ENCODE data around the gene AHRR. TPM values are rescaled to one million over a fixed set of nuclear protein-coding genes. Genes with fewer than 3 reads are reported as not detected.

AHRR gene
- total and polyA plus RNA-seq, 4 donors = 2.8 to 5.5 (median 3.8) TPM

- 96% methylated on average over 3 of the region's 4 CpGs for WGBS (ENCODE audit: insufficient coverage)
- peaks cover 5% of the 10 kb centered on the region for H3K4me1 ChIP-seq (ENCODE audit: control insufficient read depth, insufficient read depth, low read length)
- H3K9me3 ChIP-seq (ENCODE audit: control insufficient read depth, insufficient read depth, low read length) = no peaks in the 10 kb centered on the region
- no peak for DNase-seq (ENCODE audit: low read depth in 4 of 6, low spot score in 6 of 6)
- H3K36me3 ChIP-seq (ENCODE audit: control insufficient read depth, insufficient read depth, low read length) = peaks cover 10% of the 10 kb centered on the region
- H3K27me3 ChIP-seq (ENCODE audit: control insufficient read depth, insufficient read depth, low read length) = no peaks in the 10 kb centered on the region
- H3K4me3 ChIP-seq (ENCODE audit: low read depth, low read length) = no peak overlapping the region
- H3K27ac ChIP-seq (ENCODE audit: low read depth, low read length) = no peak overlapping the region
Measured at GRCh38 chr5:351921-352245, 30.4 kb downstream of the AHRR start.

DNA sequence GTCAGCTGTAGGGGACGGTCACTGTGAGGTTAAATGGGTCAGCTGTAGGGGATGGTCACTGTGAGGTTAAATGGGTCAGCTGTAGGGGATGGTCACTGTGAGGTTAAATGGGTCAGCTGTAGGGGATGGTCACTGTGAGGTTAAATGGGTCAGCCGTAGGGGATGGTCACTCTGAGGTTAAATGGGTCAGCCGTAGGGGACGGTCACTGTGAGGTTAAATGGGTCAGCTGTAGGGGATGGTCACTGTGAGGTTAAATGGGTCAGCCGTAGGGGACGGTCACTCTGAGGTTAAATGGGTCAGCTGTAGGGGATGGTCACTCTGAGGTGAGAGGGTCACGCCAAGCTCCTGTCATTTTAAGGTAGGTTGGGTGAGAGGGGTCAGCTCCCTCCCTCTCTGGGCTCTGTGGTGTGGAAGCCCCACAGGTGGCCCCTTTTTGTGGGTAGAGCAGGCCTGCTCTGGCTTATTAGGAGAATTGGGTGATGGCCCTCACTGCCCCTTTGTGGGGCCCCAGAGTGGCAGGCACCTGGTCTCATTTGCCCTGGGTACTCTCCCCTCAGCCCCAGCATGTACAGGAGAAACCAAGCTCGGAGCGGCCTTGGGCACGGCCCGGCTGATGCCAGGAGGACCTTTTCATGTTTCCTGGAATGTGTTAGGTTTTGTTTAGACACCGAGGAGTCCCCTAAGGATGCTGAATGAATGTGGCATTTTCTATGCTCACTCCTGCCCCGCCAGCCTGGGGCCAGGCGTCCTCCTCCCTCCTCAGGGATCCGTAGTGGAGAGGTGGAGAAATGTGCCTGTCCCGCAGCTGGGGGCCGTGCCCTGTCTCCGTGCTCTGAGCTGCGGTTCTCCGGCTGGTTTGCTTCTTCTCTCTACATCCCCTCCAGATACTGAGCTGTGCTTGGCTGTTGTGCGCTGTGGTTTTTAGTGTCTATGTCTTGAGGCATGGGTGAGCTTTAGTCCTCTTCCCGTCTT is 31.4 kb downstream of the AHRR start:
- Histone ChIP-seq H3K27ac (ENCODE audit: low read depth, low read length) (no peak overlapping the region), H3K9me3 (ENCODE audit: control insufficient read depth, insufficient read depth, low read length) (no peaks in the 10 kb centered on the region), H3K4me1 (ENCODE audit: control insufficient read depth, insufficient read depth, low read length) (peaks cover under 1% of the 10 kb centered on the region), H3K4me3 (ENCODE audit: low read depth, low read length) (no peak overlapping the region), H3K27me3 (ENCODE audit: control insufficient read depth, insufficient read depth, low read length) (no peaks in the 10 kb centered on the region), H3K36me3 (ENCODE audit: control insufficient read depth, insufficient read depth, low read length) (peaks cover 10% of the 10 kb centered on the region)
- DNase-seq (ENCODE audit: low read depth in 4 of 6, low spot score in 6 of 6) = no peak
- WGBS (ENCODE audit: insufficient coverage) = 66% methylated on average over 9 of the region's 22 CpGs

- Histone ChIP-seq H3K4me1 (ENCODE audit: control insufficient read depth, insufficient read depth, low read length) (no peaks in the 10 kb centered on the region), H3K9me3 (ENCODE audit: control insufficient read depth, insufficient read depth, low read length) (no peaks in the 10 kb centered on the region), H3K27me3 (ENCODE audit: control insufficient read depth, insufficient read depth, low read length) (no peaks in the 10 kb centered on the region), H3K4me3 (ENCODE audit: low read depth, low read length) (no peak overlapping the region), H3K27ac (ENCODE audit: low read depth, low read length) (no peak overlapping the region), H3K36me3 (ENCODE audit: control insufficient read depth, insufficient read depth, low read length) (peaks cover 10% of the 10 kb centered on the region)
- DNase-seq (ENCODE audit: low read depth in 4 of 6, low spot score in 6 of 6) = no peak
- WGBS (ENCODE audit: insufficient coverage) = 90% methylated on average over 29 of the region's 30 CpGs
Measured at GRCh38 chr5:353612-354580, 32.4 kb downstream of the AHRR start.

DNA sequence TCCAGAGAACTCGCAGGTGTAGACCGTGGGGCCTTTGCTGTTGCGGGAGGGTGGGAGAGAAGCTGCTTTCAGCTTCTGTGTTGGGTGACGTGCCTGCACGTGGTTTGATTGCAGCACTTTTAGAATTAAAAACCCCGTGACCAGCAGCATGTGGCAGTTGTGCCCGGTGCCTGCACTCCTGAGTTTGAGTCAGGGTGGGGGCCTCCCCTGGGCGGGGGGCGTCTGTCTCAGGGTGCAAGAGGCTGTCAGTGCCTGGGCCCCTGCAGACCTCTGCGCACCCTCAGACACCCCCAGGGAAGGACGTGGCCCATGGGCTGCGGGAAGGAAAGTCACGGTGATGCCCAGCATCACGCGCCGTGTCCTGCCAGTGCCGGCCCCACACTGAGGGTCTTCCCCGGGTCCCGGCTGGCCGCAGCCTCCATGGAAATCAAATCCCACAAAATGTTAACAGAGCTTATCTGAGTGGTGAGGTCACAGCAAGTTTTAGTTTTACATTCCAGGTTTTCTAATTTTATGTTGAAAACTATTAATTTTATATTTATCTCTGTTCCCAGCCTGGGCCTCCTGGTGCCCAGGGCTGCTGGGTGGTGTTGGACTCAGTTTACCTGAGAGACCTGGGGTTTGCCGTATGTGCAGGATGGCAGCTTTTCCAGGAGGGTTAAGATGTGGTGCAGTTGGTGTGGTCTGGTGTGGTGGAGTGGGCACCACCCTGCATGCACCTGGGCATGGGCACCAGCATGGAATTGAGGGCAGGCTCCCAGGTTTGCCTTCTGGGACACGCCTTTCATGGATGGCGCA is 33.3 kb downstream of the AHRR start:
- H3K9me3 ChIP-seq (ENCODE audit: control insufficient read depth, insufficient read depth, low read length) = no peaks in the 10 kb centered on the region
- no peaks in the 10 kb centered on the region for H3K27me3 ChIP-seq (ENCODE audit: control insufficient read depth, insufficient read depth, low read length)
- WGBS (ENCODE audit: insufficient coverage) = 91% methylated on average over 14 of the region's 23 CpGs
- no peak overlapping the region for H3K4me3 ChIP-seq (ENCODE audit: low read depth, low read length)
- no peaks in the 10 kb centered on the region for H3K4me1 ChIP-seq (ENCODE audit: control insufficient read depth, insufficient read depth, low read length)
- DNase-seq (ENCODE audit: low read depth in 4 of 6, low spot score in 6 of 6) = no peak
- H3K36me3 ChIP-seq (ENCODE audit: control insufficient read depth, insufficient read depth, low read length) = peaks cover 10% of the 10 kb centered on the region
- H3K27ac ChIP-seq (ENCODE audit: low read depth, low read length) = no peak overlapping the region

DNA sequence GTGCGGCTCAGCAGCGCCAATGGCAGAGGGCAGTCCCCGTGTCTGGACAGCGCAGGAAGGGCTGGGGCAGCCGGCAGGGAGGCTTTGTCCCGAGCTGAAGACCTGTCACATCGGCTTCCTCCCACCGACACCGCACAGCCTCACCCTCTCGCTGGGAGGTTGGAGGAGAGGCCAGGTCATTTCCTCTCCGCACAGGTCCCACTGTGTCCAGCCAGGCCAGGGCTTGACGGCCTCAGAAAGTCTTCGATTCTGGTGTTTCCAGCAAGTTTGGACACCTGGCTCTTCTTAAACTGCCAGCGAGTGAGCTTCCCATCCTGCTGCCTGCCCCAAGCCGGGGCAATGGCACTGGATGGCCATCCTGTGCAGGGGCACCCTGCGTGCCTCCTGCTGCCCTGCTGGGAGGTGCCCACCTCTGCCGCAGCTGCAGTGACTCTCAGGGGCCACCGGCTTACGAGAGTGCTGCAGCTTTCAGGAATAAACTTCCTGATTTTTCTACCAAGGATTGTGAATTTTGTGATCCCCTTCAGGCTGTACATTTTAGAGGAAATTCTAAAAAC is 33.9 kb downstream of the AHRR start:
- Histone ChIP-seq H3K27me3 (ENCODE audit: control insufficient read depth, insufficient read depth, low read length) (no peaks in the 10 kb centered on the region), H3K4me3 (ENCODE audit: low read depth, low read length) (no peak overlapping the region), H3K36me3 (ENCODE audit: control insufficient read depth, insufficient read depth, low read length) (peaks cover 10% of the 10 kb centered on the region), H3K4me1 (ENCODE audit: control insufficient read depth, insufficient read depth, low read length) (no peaks in the 10 kb centered on the region), H3K9me3 (ENCODE audit: control insufficient read depth, insufficient read depth, low read length) (no peaks in the 10 kb centered on the region), H3K27ac (ENCODE audit: low read depth, low read length) (no peak overlapping the region)
- DNase-seq (ENCODE audit: low read depth in 4 of 6, low spot score in 6 of 6) = no peak
- WGBS (ENCODE audit: insufficient coverage) = 78% methylated on average over 19 of the region's 19 CpGs

- H3K4me3 ChIP-seq (ENCODE audit: low read depth, low read length) = no peak overlapping the region
- peak in 1 of 6 donors; percentile 29 for DNase-seq (ENCODE audit: low read depth in 4 of 6, low spot score in 6 of 6)
- peaks cover 10% of the 10 kb centered on the region for H3K36me3 ChIP-seq (ENCODE audit: control insufficient read depth, insufficient read depth, low read length)
- no peaks in the 10 kb centered on the region for H3K4me1 ChIP-seq (ENCODE audit: control insufficient read depth, insufficient read depth, low read length)
- H3K27ac ChIP-seq (ENCODE audit: low read depth, low read length) = no peak overlapping the region
- no peaks in the 10 kb centered on the region for H3K9me3 ChIP-seq (ENCODE audit: control insufficient read depth, insufficient read depth, low read length)
- WGBS (ENCODE audit: insufficient coverage) = 94% methylated on average over 2 of the region's 4 CpGs
- no peaks in the 10 kb centered on the region for H3K27me3 ChIP-seq (ENCODE audit: control insufficient read depth, insufficient read depth, low read length)
Measured at GRCh38 chr5:355958-356357, 34.4 kb downstream of the AHRR start.

- Histone ChIP-seq H3K36me3 (ENCODE audit: control insufficient read depth, insufficient read depth, low read length) (peaks cover 9% of the 10 kb centered on the region), H3K27me3 (ENCODE audit: control insufficient read depth, insufficient read depth, low read length) (no peaks in the 10 kb centered on the region), H3K4me3 (ENCODE audit: low read depth, low read length) (no peak overlapping the region), H3K4me1 (ENCODE audit: control insufficient read depth, insufficient read depth, low read length) (no peaks in the 10 kb centered on the region), H3K9me3 (ENCODE audit: control insufficient read depth, insufficient read depth, low read length) (peaks cover 1% of the 10 kb centered on the region), H3K27ac (ENCODE audit: low read depth, low read length) (no peak overlapping the region)
- no peak for DNase-seq (ENCODE audit: low read depth in 4 of 6, low spot score in 6 of 6)
- 83% methylated on average over 19 of the region's 23 CpGs for WGBS (ENCODE audit: insufficient coverage)
Measured at GRCh38 chr5:359301-359897, 37.9 kb downstream of the AHRR start.

- Histone ChIP-seq H3K9me3 (ENCODE audit: control insufficient read depth, insufficient read depth, low read length) (peaks cover 5% of the 10 kb centered on the region), H3K27ac (ENCODE audit: low read depth, low read length) (no peak overlapping the region), H3K4me1 (ENCODE audit: control insufficient read depth, insufficient read depth, low read length) (no peaks in the 10 kb centered on the region), H3K27me3 (ENCODE audit: control insufficient read depth, insufficient read depth, low read length) (no peaks in the 10 kb centered on the region), H3K4me3 (ENCODE audit: low read depth, low read length) (no peak overlapping the region), H3K36me3 (ENCODE audit: control insufficient read depth, insufficient read depth, low read length) (peaks cover 6% of the 10 kb centered on the region)
- DNase-seq (ENCODE audit: low read depth in 4 of 6, low spot score in 6 of 6) = no peak
- WGBS (ENCODE audit: insufficient coverage) = 88% methylated on average over 8 of the region's 14 CpGs
Measured at GRCh38 chr5:360257-361027, 38.9 kb downstream of the AHRR start.

Data from spinal cord (tissue), 10 donors.